Mucosa of descending colon (tissue), 3 donors: ENCODE measurements around the gene SRSF4. TPM values are rescaled to one million over a fixed set of nuclear protein-coding genes. Genes with fewer than 3 reads are reported as not detected.
A peak's percentile ranks its signal among the peaks of the same experiment; 100 is the strongest.

Source experiments
- ATAC-seq: fragments of 200-7000 bp; cut with Tn5 transposase; one replicate; pipeline ENCODE4 v1.9.1; 2020; ENCODE audit warnings: mild to moderate bottlenecking, moderate library complexity
- DNase-seq, 3 donors: peaks; one replicate each; pipeline ENCODE4 v3.0.0-alpha.2; 2020
- H3K36me3 ChIP-seq: fragments of 200-600 bp; one replicate; pipeline ENCODE4 v1.8.0; 2021; ENCODE audit warnings: low read depth, mild to moderate bottlenecking
- H3K4me1 ChIP-seq: fragments of 200-600 bp; one replicate; pipeline ENCODE4 v1.8.0; 2021; ENCODE audit warnings: low read depth, mild to moderate bottlenecking
- H3K4me3 ChIP-seq: fragments of 200-600 bp; one replicate; pipeline ENCODE4 v1.8.0; 2021; ENCODE audit warnings: mild to moderate bottlenecking
- H3K9me3 ChIP-seq: fragments of 200-600 bp; one replicate; pipeline ENCODE4 v1.8.0; 2021; ENCODE audit warnings: mild to moderate bottlenecking
- intact Hi-C, 2 donors: fragments of 100-400 bp; cut with DNase I in 1 of 2; cut with micrococcal nuclease in 1 of 2; formaldehyde crosslinking; loops; one replicate each; pipeline versions ENCODE4 v1.11.0 to v1.11.1; 2022; cut with DNase I, micrococcal nuclease
- total RNA-seq, 3 donors: library from RNA; stranded (reverse); fragmentation: NEBNext Ultra II Directional in 2 of 3; extraction: Animal tissue kit (Norgen Biotek cat#: 25700) in 2 of 3; gene quantifications; one replicate each; pipeline versions ENCODE4 v1.2.1 to v1.2.4, GENCODE V29; 2021 to 2023
- TF ChIP-seq, protein P1 (sequence below): fragments of 200-600 bp; IDR thresholded peaks from one replicate; pipeline ENCODE4 v1.8.0; 2022; ENCODE audit warnings: antibody characterized with exemption, mild to moderate bottlenecking
- donor health status: DM: no; HTN: no; CAD: no; lungs with moderate emphysema.
- donor health status: DM: no; HTN: no; CAD: no.
- donor health status: DM: no; HTN: yes; CAD: no.

The SRSF4 gene
- total RNA-seq, 3 donors from 2014 or later, result 63.7 to 140 (median 75.2) TPM

DNA sequence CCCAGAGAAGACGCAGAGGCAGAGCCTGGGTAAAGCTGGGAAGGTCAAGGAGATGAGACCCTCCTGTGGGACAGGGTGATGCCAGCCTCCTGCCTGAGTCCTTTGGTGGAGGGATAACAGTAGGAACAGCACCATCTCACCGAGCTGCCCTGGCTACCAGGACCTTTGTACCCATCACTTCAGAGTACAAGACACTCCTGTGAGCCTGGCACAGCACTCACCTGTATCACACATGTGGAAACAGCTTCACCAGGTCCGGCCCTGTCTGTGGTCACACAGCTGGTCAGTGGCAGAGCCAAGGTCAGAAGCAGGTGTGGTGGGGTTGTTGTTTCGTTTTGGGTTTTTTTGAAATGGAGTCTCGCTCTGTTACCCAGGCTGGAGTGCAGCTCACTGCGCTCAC is 53.0 kb downstream of the SRSF4 start:
- Histone ChIP-seq H3K4me3 (no peak overlapping the region), H3K4me1 (peaks cover 10% of the 10 kb centered on the region), H3K36me3 (no peaks in the 10 kb centered on the region), H3K9me3 (no peaks in the 10 kb centered on the region)
- ATAC-seq, result peak; percentile 27
- DNase-seq, result no peak
- intact Hi-C loops, result loop anchor here in 1 of 2 donors (10.0 kb wide), 1 partner anchor 46 kb away; no protein-coding TSS in a partner anchor
- TF ChIP-seq, protein P1, sequence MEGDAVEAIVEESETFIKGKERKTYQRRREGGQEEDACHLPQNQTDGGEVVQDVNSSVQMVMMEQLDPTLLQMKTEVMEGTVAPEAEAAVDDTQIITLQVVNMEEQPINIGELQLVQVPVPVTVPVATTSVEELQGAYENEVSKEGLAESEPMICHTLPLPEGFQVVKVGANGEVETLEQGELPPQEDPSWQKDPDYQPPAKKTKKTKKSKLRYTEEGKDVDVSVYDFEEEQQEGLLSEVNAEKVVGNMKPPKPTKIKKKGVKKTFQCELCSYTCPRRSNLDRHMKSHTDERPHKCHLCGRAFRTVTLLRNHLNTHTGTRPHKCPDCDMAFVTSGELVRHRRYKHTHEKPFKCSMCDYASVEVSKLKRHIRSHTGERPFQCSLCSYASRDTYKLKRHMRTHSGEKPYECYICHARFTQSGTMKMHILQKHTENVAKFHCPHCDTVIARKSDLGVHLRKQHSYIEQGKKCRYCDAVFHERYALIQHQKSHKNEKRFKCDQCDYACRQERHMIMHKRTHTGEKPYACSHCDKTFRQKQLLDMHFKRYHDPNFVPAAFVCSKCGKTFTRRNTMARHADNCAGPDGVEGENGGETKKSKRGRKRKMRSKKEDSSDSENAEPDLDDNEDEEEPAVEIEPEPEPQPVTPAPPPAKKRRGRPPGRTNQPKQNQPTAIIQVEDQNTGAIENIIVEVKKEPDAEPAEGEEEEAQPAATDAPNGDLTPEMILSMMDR, result no peak

DNA sequence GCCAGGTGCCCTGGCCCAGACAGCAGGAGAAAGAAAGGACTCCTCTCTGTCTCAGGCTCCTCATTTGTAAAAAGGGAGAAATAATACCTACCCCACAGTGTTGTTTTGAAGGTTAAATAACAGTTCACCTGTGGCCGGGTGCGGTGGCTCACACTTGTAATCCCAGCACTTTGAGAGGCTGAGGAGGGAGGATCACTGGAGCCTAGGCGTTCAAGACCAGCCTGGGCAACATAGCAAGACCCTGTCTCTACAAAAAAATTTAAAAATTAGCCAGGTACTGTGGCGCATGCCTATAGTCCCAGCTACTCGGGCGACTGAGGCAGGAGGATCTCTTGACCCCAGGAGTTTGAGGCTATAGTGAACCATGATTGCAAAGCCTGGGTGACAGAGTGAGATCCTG is 55.5 kb downstream of the SRSF4 start:
- ATAC-seq, result no peak
- intact Hi-C loops, result loop anchor here in 1 of 2 donors (10.0 kb wide), 1 partner anchor 49 kb away; no protein-coding TSS in a partner anchor
- H3K9me3 ChIP-seq, result no peaks in the 10 kb centered on the region

DNA sequence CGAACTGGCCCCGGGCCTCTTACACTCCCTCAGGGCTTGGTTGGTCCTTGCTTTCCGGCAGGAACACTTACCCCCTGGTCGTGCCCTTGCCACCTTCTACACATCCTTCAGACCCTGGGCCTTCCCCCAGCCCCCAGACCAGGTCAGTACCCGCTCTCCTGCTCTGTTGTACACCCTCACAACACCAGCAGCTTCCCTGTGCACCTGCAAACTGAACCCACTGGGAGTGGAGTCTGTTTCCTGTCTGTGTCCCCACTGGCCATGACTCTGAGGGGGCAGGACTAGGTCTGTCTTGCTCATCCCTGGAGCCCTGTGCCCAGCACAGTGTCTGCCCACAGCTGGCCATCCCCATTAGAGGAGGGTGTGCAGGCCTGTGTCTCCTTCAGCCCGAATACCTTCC is 55.9 kb downstream of the SRSF4 start:
- Histone ChIP-seq H3K9me3 (no peaks in the 10 kb centered on the region), H3K4me1 (peaks cover 34% of the 10 kb centered on the region), H3K4me3 (no peak overlapping the region), H3K36me3 (no peaks in the 10 kb centered on the region)
- intact Hi-C loops, result loop anchor here in 1 of 2 donors (10.0 kb wide), 1 partner anchor 49 kb away; no protein-coding TSS in a partner anchor
- DNase-seq, result no peak
- TF ChIP-seq, protein P1, result no peak
- ATAC-seq, result no peak

More for the DNA sequence above, 55.5 kb downstream of the SRSF4 start:
- H3K4me3 ChIP-seq, result no peak overlapping the region
- DNase-seq, result no peak
- TF ChIP-seq, protein P1, result no peak
- H3K36me3 ChIP-seq, result no peaks in the 10 kb centered on the region
- H3K4me1 ChIP-seq, result peaks cover 33% of the 10 kb centered on the region

DNA sequence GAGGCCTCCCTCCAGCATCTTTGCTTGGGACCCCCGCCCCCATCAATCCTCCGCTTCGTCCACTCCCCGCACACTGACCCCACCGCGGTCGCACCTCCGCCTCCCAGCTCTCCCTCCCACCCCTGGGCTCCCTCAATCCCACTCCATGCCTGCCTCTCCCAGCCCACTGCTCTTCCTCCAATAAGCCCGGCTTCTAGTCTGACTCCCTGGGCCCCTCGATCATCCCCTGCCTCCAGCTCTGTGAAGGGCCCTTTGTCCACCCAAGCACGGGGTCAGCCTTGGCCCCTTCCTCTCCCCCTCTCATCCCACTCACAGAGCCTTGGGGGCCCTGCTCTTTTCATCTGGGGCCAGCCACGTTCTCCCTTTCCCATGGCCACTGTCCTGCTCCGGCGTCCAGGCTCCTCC is 56.5 kb downstream of the SRSF4 start:
- no peak for ATAC-seq
- no peaks in the 10 kb centered on the region for H3K9me3 ChIP-seq

DNA sequence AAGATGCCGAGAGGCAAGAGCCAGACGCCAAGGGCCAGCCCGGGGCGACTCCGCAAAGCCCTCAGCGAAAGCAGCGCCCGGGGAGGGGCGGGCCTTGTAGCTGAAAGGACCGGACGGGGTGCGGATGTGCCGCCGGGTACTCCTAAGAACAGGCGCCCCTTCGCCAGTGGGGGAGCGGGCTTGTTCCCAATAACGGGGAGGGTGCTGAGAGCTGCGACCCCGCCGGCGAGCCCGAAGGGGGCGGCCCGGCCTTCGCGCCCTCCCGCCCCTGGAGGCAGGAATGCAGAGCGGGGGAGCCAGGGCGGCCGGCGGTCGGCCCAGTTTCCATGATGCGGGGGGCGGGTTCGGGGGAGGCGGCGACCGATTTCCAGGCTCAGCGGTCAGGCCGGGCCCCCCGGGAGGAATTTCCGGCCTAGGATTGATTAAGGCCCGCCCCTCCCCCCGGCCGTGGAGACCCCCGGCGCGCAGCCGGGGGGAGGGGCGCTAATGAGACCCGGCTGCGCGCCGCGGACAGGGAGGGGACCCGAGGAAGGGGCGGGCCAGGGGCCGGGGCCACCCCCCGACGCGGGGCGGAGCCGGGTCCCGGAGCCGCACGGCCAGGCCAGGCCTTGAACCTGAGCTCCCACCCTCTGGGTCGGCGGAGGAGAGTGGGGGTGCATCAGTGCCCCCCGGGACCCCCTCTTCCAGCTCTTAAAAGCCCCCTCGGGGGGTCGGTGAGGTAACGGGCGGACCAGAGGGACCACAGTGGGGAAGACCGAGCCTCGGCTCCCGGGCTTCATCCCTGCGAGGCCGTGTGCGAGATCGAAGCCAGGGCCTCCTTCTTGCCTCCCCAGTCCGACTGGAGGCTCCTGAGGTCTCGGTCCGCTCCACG is 57.1 kb downstream of the SRSF4 start:
- DNase-seq (peak; percentile 56 to 75 (median 72)), ATAC-seq (peak; percentile 44)
- TF ChIP-seq, protein P1, result no peak
- Histone ChIP-seq H3K9me3 (no peaks in the 10 kb centered on the region), H3K4me3 (no peak overlapping the region), H3K4me1 (peaks cover 34% of the 10 kb centered on the region), H3K36me3 (no peaks in the 10 kb centered on the region)
- intact Hi-C loops, result loop anchor here in 1 of 2 donors (10.0 kb wide), 1 partner anchor 50 kb away; no protein-coding TSS in a partner anchor

More for the DNA sequence above, 56.5 kb downstream of the SRSF4 start:
- peaks cover 34% of the 10 kb centered on the region for H3K4me1 ChIP-seq
- no peaks in the 10 kb centered on the region for H3K36me3 ChIP-seq
- no peak for DNase-seq
- TF ChIP-seq, protein P1, result no peak
- intact Hi-C loops, result loop anchor here in 1 of 2 donors (10.0 kb wide), 1 partner anchor 50 kb away; no protein-coding TSS in a partner anchor
- H3K4me3 ChIP-seq, result no peak overlapping the region
